Measurements from ENCODE around the gene CAPZB.

CAPZB gene

DNA sequence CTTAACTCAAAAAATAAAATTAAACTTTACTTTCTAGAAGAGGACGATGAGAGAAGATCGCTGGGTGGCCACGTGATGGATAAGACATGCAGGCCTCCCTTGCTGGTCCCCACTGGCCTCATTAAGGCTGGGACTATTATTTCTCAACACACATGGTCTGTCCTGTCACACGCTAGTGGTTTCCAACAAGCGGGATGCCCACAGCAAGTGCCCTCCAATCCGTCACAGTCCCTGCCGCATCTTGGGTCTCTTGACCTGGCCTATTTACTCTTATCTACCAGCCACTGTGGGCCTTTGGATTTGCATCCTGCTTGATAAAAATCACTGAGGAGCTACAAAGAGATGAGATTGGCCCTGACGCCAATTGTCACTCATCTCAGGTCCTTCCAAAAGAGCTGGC is 30.0 kb downstream of the CAPZB start:
- Histone ChIP-seq H3K9ac (ENCODE audit: low read length) (peak overlapping the region; percentile 68), H3K4me1 (ENCODE audit: control insufficient read depth, insufficient read depth, low read length) (peaks cover 57% of the 10 kb centered on the region), H3K36me3 (ENCODE audit: control insufficient read depth, insufficient read depth, low read length, severe bottlenecking) (no peaks in the 10 kb centered on the region), H3K9me3 (ENCODE audit: control insufficient read depth, low read length) (no peaks in the 10 kb centered on the region), H3K27me3 (replicated peaks; ENCODE audit: control insufficient read depth, insufficient read depth, low read length) (no peaks in the 10 kb centered on the region), H3K4me3 (ENCODE audit: low read length) (no peak overlapping the region)
- no peak for DNase-seq (ENCODE audit: low read depth)

- Histone ChIP-seq H3K36me3 (ENCODE audit: control insufficient read depth, insufficient read depth, low read length, severe bottlenecking) (no peaks in the 10 kb centered on the region), H3K27me3 (replicated peaks; ENCODE audit: control insufficient read depth, insufficient read depth, low read length) (no peaks in the 10 kb centered on the region), H3K4me3 (ENCODE audit: low read length) (peak overlapping the region; percentile 23), H3K9me3 (ENCODE audit: control insufficient read depth, low read length) (no peaks in the 10 kb centered on the region), H3K4me1 (ENCODE audit: control insufficient read depth, insufficient read depth, low read length) (peaks cover 66% of the 10 kb centered on the region), H3K9ac (ENCODE audit: low read length) (peak overlapping the region; percentile 68)
- DNase-seq (ENCODE audit: low read depth): no peak
Observed at GRCh38 chr1:19454265-19455146, 30.8 kb downstream of the CAPZB start.

- no peak for DNase-seq (ENCODE audit: low read depth)
- Histone ChIP-seq H3K4me3 (ENCODE audit: low read length) (no peak overlapping the region), H3K4me1 (ENCODE audit: control insufficient read depth, insufficient read depth, low read length) (peaks cover 73% of the 10 kb centered on the region), H3K9ac (ENCODE audit: low read length) (peak overlapping the region; percentile 68), H3K9me3 (ENCODE audit: control insufficient read depth, low read length) (no peaks in the 10 kb centered on the region), H3K36me3 (ENCODE audit: control insufficient read depth, insufficient read depth, low read length, severe bottlenecking) (no peaks in the 10 kb centered on the region), H3K27me3 (replicated peaks; ENCODE audit: control insufficient read depth, insufficient read depth, low read length) (no peaks in the 10 kb centered on the region)
Observed at GRCh38 chr1:19453741-19454201, 31.6 kb downstream of the CAPZB start.

DNA sequence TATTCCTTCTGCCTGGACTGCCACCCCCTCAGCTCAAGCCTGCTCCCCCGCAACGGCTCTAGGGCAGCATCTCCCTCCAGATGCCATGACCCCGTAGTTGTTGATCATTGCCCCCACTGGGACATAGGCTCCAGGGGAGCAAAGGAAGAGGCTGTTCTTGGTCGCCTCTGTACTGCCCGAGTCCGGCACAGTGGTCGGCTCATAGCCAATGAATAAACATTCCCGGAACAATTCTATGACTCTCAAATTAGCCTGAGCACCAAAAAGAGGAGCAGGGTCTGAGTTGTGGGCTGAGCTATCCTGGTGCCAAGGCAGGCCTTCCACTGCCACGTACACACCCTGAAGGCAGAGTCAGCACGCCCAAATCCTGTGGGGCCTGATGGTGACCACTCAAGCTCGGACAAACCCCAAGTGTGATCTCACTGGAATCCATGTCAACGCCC is 33.1 kb downstream of the CAPZB start:
- peak overlapping the region; percentile 42 for H3K9ac ChIP-seq (ENCODE audit: low read length)
- no peak for DNase-seq (ENCODE audit: low read depth)
- H3K4me1 ChIP-seq (ENCODE audit: control insufficient read depth, insufficient read depth, low read length): peaks cover 87% of the 10 kb centered on the region

DNA sequence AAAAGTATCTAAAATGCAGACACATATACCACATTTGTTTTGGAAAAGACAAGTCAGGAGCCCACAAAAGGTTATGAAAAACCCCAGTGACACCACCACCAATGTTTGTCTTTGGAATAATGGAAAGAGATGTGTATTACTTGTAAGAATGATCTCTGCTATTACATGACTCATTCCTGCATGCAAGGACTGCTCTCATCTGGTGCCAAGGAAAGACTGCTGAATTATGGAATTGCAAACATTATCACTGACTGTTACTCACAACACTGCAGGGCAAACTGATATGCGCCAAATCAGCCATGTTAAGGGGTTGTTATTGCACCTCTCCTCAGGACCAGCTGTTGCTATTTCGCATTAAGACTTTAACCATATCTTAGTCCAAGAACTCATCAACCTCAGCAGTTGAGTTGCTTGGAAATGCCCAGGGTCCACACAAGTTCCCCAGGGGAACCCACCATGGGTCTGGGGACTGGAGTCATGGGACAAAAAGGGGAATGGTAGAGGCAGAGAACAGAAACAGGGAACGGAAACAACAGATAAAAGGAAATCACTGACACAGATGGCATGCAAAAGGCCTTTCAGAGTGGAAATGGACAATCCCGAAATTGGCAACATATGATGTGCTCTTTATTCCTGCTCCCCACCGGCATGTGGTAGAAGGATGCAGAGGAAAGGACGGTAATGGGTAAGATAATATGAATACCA is 34.4 kb downstream of the CAPZB start:
- H3K27me3 ChIP-seq (replicated peaks; ENCODE audit: control insufficient read depth, insufficient read depth, low read length): no peaks in the 10 kb centered on the region
- no peaks in the 10 kb centered on the region for H3K36me3 ChIP-seq (ENCODE audit: control insufficient read depth, insufficient read depth, low read length, severe bottlenecking)
- H3K4me1 ChIP-seq (ENCODE audit: control insufficient read depth, insufficient read depth, low read length): peaks cover 78% of the 10 kb centered on the region
- H3K9me3 ChIP-seq (ENCODE audit: control insufficient read depth, low read length): no peaks in the 10 kb centered on the region
- peak overlapping the region; percentile 51 for H3K4me3 ChIP-seq (ENCODE audit: low read length)
- H3K9ac ChIP-seq (ENCODE audit: low read length): peak overlapping the region; percentile 48
- peak; percentile 94 for DNase-seq (ENCODE audit: low read depth)

More for the DNA sequence above, 33.1 kb downstream of the CAPZB start:
- Histone ChIP-seq H3K4me3 (ENCODE audit: low read length) (peak overlapping the region; percentile 11), H3K27me3 (replicated peaks; ENCODE audit: control insufficient read depth, insufficient read depth, low read length) (no peaks in the 10 kb centered on the region), H3K36me3 (ENCODE audit: control insufficient read depth, insufficient read depth, low read length, severe bottlenecking) (no peaks in the 10 kb centered on the region), H3K9me3 (ENCODE audit: control insufficient read depth, low read length) (no peaks in the 10 kb centered on the region)

DNA sequence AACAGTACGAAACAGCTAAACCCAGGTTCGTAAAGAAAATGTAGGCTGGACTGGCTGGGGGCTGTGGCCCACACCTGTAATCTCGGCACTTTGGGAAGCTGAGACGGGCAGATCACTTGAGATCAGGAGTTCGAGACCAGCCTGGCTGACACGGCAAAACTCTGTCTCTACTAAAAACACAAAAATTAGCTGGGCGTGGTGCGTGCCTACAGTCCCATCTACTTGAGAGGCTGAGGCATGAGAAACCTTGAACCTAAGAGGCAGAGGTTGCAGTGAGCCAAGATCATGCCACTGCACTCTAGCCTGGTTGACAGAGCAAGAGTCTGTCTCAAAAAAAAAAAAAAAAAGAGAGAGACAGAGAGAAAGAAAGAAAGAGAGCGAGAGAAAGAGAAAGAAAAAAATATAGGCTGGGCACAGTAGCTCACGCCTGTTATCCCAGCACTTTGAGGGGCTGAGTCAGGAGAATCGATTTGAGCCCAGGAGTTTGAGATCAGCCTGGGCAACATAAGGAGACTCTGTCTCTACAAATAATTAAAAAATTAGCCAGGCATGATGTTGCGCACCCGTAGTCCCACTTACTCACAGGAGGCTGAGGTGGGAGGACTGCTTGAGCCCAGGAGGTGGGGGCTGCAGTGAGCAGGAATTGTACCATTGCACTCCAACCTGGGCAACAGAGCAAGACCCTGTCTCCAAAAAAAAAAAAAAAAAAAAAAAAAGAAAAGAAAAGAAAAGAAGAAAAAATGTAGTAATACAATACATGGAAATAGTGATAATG is 35.7 kb downstream of the CAPZB start:
- no peak for DNase-seq (ENCODE audit: low read depth)
- Histone ChIP-seq H3K4me3 (ENCODE audit: low read length) (no peak overlapping the region), H3K27me3 (replicated peaks; ENCODE audit: control insufficient read depth, insufficient read depth, low read length) (no peaks in the 10 kb centered on the region), H3K9me3 (ENCODE audit: control insufficient read depth, low read length) (no peaks in the 10 kb centered on the region), H3K4me1 (ENCODE audit: control insufficient read depth, insufficient read depth, low read length) (peaks cover 75% of the 10 kb centered on the region), H3K36me3 (ENCODE audit: control insufficient read depth, insufficient read depth, low read length, severe bottlenecking) (no peaks in the 10 kb centered on the region), H3K9ac (ENCODE audit: low read length) (peak overlapping the region; percentile 44)

GRCh38 chr1:19448491-19449439 is 36.6 kb downstream of the CAPZB start:
- Histone ChIP-seq H3K9ac (ENCODE audit: low read length) (peak overlapping the region; percentile 57), H3K36me3 (ENCODE audit: control insufficient read depth, insufficient read depth, low read length, severe bottlenecking) (no peaks in the 10 kb centered on the region), H3K9me3 (ENCODE audit: control insufficient read depth, low read length) (no peaks in the 10 kb centered on the region), H3K27me3 (replicated peaks; ENCODE audit: control insufficient read depth, insufficient read depth, low read length) (no peaks in the 10 kb centered on the region), H3K4me3 (ENCODE audit: low read length) (peak overlapping the region; percentile 14), H3K4me1 (ENCODE audit: control insufficient read depth, insufficient read depth, low read length) (peaks cover 66% of the 10 kb centered on the region)
- DNase-seq (ENCODE audit: low read depth): peak; percentile 97

DNA sequence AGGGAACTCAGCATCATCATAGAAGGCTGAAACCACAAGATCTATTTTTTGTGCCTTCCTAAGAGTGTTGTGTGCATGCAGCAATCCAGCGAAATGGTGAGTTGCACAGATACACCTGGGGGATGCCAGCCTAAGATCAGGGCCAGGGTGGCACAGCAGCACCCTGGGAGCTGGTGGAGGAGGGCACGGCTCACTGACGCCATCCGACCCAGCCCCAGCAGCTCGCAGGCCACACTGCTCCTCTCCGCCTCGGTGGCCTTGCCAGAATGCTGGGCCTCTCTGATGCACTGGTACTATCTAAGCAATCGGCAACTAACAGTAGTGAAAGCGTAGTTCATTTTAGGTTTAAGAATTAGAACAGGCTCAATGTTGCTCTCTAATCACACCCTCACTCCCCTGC is 37.8 kb downstream of the CAPZB start:
- Histone ChIP-seq H3K9me3 (ENCODE audit: control insufficient read depth, low read length) (no peaks in the 10 kb centered on the region), H3K9ac (ENCODE audit: low read length) (no peak overlapping the region), H3K36me3 (ENCODE audit: control insufficient read depth, insufficient read depth, low read length, severe bottlenecking) (no peaks in the 10 kb centered on the region), H3K4me3 (ENCODE audit: low read length) (no peak overlapping the region), H3K27me3 (replicated peaks; ENCODE audit: control insufficient read depth, insufficient read depth, low read length) (no peaks in the 10 kb centered on the region), H3K4me1 (ENCODE audit: control insufficient read depth, insufficient read depth, low read length) (peaks cover 58% of the 10 kb centered on the region)
- DNase-seq (ENCODE audit: low read depth): no peak

- DNase-seq (ENCODE audit: low read depth): peak; percentile 55
- no peak overlapping the region for H3K9ac ChIP-seq (ENCODE audit: low read length)
- no peak overlapping the region for H3K4me3 ChIP-seq (ENCODE audit: low read length)
- H3K9me3 ChIP-seq (ENCODE audit: control insufficient read depth, low read length): no peaks in the 10 kb centered on the region
- H3K4me1 ChIP-seq (ENCODE audit: control insufficient read depth, insufficient read depth, low read length): peaks cover 50% of the 10 kb centered on the region
- no peaks in the 10 kb centered on the region for H3K36me3 ChIP-seq (ENCODE audit: control insufficient read depth, insufficient read depth, low read length, severe bottlenecking)
- no peaks in the 10 kb centered on the region for H3K27me3 ChIP-seq (replicated peaks; ENCODE audit: control insufficient read depth, insufficient read depth, low read length)
Observed at GRCh38 chr1:19445417-19446342, 39.7 kb downstream of the CAPZB start.
